ENCODE results near the gene LY9.
"Not testable (repeated sequence)": the region's sequence is repeated elsewhere in the genome, so short reads cannot be mapped to it uniquely, and the experiment has no call there.

LY9 gene

DNA sequence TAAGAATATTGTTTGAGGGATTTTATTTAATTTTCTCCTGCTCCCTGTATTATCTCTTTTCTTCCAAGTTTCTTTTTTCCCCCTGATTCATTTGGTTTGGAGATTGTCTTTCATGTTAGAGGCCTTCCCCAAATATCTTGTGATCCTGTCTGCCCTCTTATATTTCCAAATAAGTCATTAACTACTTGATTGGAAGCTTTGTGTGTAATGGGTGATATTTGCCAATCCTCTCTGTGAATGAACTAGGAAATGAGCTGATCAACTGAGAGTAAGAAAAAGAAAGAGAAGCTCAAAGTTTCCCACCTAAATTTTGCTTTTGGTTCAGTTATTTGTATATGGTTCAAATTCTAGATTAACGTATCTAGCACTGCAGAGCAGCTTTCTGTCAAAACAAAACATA is 23.6 kb upstream of the LY9 start:
- intact Hi-C loops (cut with DNase I): no loop called here
- DNase-seq: no peak

DNA sequence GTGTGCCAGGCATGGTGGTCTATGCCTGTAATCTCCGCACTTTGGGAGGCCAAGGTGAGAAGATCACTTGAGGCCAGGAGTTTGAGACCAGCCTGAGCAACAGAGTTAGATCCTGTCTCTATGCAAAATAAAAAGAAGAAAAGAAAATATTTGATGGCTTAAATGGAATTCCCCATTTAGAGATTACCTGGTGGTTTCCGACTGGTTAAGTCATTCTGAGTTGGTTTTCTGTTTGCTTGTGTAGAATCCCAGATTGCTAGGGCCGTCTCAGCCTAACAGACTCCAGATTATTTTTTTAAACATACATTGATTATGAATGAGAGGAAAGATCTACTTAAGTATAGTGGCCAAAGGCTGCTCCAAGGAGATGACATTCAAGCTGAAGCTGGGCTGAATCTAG is 22.9 kb upstream of the LY9 start:
- intact Hi-C loops (cut with DNase I): no loop called here

DNA sequence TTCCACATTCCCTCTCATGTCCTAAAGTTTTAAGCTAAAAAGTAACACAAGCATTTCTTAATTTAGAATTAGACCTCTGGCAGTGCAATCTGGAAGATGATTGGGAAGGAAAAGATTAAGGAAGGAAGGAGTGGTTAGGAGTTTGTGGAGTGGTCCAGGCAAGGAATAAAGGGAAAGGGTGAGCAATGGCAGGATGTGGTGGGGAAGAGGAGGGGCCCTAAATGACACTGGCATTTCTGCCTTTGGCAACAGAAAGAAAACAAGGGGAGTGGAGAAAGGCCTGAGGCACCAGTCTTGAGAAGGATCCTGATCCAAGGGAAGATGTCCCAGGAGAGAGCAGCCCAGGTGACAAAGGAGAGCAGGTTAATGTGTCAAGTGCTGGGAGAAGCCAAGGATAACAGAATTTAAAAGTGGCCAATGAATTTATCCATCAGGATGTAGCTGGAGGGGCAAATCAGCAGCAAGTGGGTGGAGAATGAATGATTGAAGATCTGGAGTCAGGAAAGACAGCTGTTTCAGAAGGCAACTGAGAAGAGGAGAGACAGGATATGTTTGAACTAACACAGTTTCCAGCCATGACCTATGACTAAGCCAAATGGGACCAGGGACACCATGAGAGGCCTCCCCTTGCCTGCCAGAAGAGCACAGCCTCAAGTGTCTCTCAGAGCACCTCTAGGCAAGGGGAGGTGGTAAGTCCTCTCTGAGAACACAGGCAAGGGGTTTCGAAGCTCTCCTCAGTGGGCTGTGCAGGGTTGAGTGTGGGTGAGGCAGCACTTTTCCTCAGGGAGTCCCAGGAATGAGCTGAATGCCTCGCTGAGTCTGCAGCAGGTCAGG is 20.9 kb upstream of the LY9 start:
- intact Hi-C loops (cut with DNase I): no loop called here
- no peak for DNase-seq

More for the DNA sequence above, 22.9 kb upstream of the LY9 start:
- no peak for DNase-seq

DNA sequence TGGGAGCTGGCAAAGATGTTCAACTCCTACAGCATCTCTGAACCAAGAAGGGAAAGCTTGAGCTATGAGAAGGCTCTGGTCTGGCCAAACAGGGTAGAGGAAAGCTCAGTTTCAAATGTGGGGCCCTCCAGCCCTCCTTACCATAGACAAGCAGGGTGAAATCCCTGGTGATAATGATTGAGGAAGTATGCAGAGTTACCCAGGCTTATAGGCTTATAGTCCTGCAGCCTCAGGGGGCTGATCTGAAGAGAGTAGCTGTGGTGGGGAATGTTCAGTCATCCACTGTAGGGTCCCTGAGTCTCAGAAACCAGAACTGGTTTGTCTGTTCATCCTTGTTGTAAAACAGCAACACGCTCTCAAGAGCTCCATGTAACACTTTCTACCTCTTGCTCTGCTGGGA is 19.8 kb upstream of the LY9 start:
- DNase-seq: no peak
- intact Hi-C loops (cut with DNase I): no loop called here

DNA sequence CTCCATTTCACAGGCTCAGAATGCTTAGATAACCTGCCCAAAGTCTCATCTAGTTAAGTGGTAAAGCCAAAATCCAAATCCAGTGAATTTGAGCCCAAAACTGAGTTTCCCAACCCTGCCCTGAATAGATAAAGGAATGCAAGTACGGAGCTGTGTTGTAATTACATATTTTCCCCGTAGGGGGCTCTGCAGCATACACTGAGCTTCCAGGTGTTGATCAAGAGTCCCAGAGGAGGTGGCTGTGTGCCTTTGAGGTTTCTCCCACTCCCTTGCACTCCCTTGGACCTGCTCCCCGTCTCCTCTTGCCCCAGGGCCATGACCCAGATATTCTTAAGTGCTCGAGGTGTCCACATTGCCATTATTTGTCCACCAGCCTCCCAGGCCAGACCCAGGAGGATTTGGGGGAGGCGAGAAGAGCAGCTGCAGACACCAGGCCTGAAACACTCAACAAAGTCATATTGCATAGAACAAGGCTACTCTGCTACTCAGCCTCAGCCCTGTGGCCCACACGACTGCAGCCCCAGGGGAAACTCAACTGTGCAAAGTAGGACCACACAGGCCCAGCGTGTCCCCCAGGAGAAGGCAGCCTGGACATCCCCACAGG is 18.4 kb upstream of the LY9 start:
- DNase-seq: no peak

DNA sequence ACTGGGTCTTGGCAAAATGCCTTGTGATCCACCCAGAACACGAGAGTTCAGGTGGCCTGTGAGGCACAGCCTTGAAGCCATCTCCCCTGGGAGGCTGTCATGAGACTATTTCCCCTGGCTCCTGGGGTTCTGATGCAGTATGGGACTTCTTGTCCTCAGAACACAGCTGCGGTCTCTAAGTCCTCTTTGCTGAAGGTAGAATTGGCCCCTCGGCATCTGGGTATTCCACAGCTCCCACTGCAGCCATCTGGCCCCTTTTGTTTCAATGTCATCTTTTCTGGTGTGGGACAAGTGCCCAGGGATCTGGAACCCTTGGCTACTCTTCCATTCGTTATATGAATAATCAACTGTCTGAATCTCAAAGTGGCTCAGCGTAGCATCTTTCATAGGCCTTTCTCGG is 17.0 kb upstream of the LY9 start:
- intact Hi-C loops (cut with DNase I): no loop called here
- no peak for DNase-seq

More for the DNA sequence above, 18.4 kb upstream of the LY9 start:
- intact Hi-C loops (cut with DNase I): no loop called here

DNA sequence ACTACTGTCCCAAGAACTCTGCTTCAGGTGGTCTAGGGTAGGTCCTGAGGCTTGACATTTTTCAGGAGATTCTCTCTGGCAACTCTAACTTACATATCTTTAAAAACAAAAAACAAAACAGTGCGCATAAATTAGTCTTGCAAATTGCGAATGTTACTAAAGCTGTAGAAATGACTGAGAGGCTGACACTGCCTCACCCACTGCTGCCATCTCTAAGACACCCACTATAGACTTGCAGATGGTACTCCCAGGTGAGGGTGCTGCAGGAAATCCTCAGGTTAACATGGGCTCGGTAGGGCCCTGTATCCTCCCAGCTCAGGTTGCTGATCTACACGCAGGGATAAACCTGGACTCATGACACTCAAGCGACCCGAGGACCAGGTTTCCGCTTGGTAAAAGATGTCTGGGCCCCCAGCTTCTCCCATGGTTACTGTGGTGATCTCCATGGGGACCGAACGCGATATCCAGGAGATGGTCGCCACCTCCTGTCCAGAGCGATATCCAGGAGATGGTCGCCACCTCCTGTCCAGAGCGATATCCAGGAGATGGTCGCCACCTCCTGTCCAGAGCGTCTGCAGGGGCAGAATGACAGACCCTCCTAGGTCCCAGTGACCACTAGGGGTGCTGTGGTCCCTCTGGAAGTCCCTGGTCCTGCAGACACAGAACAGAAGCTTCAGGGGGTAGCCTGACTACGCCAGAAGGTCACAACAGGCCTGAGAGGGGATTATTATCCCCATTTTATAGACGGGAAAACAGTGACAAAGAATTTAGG is 16.2 kb upstream of the LY9 start:
- DNase-seq: no peak
- intact Hi-C loops (cut with DNase I): no loop called here

DNA sequence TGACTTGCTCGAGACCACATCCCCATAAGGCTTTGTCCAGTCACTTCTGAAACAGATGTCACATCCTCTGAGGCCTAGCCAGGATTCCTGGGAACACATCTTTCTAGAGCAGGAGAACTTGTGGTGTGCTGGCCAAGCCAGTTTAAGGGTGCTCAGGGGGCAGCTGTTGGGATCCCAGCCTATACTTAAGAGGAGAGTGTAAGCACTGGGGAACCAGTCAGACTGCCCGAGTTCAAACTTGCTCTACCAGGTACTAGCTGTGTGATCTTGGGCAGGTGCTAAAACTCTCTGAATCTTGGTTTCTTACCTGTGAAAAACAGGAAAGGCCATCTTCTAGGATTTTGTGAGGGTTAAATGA is 15.6 kb upstream of the LY9 start:
- intact Hi-C loops (cut with DNase I): no loop called here
- no peak for DNase-seq

DNA sequence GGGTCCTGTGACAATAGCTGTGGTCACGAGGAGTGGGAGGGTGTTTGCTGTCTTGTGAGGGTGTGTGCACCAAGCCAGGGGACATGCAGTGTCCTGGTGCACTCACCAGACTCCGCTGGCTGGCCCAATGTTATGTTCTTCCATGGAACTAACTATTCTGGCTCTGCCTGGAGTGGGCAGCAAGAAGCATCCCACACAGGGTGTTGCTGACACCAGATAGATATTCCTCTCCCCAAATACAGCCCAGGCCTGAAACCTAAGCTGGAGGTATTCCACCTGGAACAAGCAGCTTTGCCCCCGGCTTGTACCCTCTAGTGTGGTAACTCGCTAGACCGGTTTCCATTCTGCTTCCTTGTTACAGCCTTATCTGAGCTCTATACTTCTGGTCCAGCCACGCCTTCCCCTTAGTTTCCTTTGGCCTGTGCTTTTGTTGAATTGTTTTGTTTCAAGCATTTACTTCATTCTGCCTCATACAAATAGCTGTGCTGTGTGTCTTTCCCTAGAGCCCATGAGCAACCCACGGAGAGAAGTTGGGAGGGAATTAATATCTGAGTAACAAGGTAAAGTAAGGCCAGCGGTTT is 14.7 kb upstream of the LY9 start:
- intact Hi-C loops (cut with DNase I): no loop called here

DNA sequence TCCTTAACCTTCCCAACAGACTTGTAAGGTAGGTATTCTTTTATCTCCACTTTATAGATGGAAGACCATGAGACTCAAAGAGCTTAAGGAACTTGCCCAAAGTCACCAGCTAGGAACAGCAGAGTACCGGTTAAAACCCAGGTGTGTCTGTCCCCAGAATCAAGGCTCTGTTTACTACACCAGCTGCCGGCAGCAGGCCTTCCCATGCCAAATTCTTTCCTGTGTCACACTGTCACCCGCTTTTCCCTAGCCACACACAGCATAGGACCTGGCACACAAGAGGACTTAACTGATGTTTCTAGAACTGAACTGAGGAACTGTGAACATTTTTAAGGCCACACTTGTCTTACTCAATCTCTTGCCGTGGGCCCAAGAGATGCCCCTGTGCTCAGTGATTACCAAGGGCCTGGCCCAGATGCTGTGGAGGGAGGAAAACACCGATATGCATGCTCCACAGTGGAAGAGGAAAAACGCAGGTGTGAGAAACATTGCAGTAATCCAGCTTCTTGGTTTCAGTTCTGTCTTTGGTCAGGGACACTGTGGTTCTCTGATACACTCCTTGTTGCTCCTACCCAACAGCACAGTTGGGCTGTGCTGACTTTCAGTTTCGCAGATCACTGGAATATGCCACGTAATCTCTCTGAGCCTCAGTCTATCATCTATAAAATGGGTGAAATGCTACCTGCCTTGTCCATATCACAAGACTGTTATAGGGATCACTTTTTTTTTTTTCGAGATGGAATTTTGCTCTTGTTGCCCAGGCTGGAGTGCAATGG is 13.9 kb upstream of the LY9 start:
- DNase-seq: no peak
- intact Hi-C loops (cut with DNase I): no loop called here

More for the DNA sequence above, 14.7 kb upstream of the LY9 start:
- DNase-seq: no peak

DNA sequence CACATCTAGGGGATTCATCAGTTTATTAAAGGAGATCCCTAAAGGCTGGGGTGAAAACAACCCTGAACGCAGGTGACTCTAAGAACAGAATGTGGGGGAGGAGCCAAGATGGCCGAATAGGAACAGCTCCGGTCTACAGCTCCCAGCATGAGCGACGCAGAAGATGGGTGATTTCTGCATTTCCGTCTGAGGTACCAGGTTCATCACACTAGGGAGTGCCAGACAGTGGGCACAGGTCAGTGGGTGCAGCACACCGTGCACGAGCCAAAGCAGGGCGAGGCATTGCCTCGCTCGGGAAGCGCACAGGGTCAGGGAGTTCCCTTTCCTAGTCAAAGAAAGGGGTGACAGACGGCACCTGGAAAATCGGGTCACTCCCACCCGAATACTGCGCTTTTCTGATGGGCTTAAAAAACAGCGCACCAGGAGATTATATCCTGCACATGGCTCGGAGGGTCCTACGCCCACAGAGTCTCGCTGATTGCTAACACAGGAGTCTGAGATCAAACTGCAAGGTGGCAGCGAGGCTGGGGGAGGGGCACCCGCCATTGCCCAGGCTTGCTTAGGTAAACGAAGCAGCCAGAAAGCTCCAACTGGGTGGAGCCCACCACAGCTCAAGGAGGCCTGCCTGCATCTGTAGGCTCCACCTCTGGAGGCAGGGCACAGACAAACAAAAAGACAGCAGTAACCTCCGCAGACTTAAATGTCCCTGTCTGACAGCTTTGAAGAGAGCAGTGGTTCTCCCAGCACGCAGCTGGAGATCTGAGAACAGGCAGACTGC is 12.8 kb upstream of the LY9 start:
- intact Hi-C loops (cut with DNase I): not testable (repeated sequence)

DNA sequence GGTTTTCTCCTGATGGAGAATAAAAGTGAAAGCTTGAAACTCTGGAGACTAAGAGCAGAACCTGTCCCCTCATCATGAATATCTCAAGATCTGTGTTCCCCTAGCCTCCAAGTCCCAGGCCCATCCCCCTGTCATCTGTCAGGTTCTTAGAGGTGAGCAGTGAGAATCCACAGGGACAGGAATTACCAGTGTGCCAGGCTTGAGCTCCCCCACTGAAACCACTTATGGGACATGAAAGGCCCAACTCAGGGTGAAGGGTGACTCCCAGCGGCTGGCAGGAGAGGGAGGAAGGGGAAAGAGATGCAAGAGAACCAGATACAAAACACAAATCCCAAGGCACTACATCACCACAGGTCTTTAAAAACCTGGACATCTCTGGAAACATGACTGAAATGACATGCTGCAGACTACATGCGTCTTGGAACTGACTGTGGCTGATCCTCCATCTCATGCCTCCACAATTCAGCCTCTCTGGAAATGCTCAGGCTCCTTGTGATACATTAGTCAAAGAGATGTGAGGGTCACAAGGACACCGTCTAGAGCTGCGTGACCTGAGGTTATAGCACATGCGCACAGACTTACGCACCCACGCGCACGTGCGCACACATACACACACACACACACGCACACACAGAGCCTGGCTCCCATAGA is 6.8 kb upstream of the LY9 start:
- intact Hi-C loops (cut with DNase I): no loop called here
- no peak for DNase-seq

More for the DNA sequence above, 12.8 kb upstream of the LY9 start:
- not testable (repeated sequence) for DNase-seq

DNA sequence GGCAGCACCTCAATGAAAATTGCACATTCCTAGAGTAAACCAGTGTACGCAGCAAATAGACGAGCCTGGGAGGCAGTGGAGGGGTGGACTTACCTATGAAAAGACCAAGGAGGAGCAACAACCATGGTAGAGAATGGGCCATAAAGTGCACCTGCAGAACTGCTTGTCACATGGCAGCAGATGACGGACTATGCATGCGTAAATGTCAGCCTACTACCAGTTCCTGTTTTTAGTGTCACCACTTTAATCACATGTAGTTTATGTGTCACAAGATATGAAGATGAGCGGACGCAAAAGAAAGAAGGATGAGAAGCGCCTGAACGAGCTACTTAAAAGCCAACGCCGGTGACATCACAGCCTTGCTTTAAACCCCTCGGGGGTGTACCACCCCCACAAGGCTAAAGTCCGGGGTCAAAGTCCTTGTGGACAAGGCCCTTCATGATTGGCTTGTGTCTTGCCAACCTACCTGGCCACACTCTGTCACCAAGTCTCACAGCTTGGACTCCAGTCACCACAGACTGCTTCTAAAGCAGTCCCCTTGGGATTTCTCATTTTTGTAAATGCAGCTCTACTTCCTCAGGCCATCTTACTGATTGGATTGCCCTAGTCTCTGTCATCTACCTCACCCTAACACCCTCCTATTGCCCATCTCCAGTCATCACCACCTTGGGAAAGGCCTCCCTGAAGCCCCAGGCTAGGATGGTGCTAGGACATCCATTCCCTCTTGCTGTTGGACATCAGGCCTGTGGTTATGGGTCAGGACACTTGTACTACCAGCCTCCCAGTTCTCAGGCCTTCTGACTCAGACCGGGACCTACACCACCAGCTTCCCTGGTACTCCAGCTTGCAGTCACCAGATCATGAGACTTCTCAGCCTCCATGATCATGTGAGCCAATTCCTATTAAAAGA is 6.0 kb upstream of the LY9 start:
- no peak for DNase-seq
- intact Hi-C loops (cut with DNase I): no loop called here

DNA sequence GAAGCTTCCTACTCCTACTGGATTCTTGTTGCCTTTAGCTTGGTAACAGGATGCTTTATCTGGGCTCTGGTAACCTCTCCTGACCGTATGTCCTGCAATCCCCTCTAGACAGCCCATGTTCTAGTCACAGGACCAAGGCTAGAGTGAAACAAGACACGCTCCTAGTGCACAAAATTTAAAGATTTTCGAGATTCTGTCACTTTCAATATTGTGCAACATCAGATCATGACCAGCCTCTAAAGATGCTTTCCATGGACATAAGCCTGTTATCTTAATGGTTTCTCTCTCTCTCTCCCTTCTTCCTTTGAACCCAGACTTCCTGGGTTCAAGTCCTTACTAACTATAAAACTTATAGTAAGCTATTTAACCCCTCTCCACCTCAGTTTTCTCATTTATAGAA is 1.6 kb upstream of the LY9 start:
- DNase-seq: no peak
- intact Hi-C loops (cut with DNase I): no loop called here

DNA sequence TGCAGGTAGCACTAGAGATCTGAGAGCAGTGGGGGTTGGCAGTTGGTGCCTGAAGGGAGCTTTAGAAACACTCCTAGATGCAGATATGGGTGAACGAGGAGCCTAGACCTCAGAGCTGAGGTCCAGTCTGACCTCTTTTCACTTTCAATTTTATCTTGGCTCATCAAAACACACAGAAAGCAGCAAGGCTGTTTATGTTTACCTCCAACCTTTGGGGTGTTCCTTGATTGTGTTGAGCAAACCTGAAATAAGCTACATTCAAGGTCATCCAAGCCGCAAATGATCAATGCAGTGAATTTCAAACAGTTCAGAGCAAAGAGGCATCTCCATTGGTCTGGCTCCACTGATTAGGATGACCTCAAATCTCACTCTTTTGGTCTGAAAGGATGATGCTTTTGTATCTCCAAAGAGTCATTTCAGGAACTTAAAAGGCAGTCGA is 1.3 kb downstream of the LY9 start:
- DNase-seq: no peak
- intact Hi-C loops (cut with DNase I): no loop called here

DNA sequence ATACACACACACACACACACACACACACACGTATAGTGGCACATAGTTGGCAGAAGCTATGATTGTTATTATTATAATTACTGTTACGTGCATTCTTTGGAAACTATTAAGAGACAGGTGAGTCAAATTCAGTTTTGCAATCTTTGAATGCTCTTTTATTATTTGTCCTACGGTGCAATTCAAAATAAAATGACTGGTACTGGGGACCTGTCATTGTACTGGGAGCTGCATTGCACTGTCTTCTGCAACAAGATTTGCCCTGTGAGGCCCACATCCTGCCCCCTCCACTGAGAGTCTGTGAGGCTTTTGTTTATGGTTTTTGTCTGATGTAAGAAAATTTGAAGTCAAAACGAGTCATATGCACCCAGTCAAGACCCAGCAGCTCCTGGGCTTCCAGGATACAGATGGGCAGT is 1.9 kb downstream of the LY9 start:
- DNase-seq: no peak
- intact Hi-C loops (cut with DNase I): no loop called here

DNA sequence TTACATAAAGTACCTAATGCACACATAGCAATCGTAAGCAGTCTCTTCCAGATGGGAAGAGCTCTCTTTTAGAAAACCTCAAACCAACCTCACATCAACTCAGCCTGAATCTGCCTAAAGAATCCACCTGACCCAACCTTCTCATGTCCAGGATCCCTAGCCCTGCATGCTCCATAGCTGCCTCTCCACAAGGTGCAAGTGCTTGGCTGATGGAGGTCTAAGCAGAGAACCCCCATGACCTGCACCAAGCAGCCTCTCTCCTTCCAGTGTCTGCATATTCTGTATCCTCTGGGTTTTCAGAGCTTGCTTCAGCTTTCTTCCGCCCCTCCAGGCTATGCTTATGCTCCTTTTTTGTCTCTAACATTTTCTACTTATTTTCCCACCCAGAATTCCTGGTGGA is 2.5 kb downstream of the LY9 start:
- intact Hi-C loops (cut with DNase I): no loop called here

DNA sequence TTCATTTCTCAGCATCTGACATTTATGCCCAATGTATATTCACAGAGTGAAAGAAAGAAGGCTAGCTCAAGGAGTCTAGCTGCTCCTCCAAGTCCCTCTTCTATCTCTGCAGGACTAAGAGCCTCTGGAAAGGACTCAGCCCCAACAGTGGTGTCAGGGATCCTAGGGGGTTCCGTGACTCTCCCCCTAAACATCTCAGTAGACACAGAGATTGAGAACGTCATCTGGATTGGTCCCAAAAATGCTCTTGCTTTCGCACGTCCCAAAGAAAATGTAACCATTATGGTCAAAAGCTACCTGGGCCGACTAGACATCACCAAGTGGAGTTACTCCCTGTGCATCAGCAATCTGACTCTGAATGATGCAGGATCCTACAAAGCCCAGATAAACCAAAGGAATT is 3.7 kb downstream of the LY9 start:
- intact Hi-C loops (cut with DNase I): no loop called here
- DNase-seq: no peak

More for the DNA sequence above, 2.5 kb downstream of the LY9 start:
- DNase-seq: no peak
